ENCODE measurements around the gene LRP5. TPM values are rescaled to one million over a fixed set of nuclear protein-coding genes. Genes with fewer than 3 reads are reported as not detected.

Gene LRP5
- total RNA-seq, 2 donors from 2014 or later = 81.0 to 110 TPM

DNA sequence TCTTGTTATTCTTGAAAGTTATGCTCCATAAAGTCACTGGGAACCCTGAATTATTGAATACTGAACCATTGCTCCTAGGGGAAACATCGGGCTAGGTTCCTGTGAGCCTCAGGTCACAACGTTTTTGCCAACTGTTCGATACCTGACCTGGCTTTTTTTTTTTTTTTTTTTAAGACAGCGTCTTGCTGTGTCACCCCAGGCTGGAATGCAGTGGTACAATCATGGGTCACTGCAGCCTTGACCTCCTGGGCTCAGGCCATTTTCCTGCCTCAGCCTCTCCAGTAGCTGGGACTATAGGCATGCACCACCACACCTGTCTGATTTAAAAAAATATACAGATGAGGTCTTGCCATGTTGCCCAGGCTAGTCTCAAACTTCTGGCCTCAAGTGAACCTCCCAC lies 22.5 kb downstream of the LRP5 start:
- Histone ChIP-seq H3K9ac (ENCODE audit: low read depth in 2 of 2, low read length in 2 of 2) (no peak overlapping the region), H3K9me3 (no peaks in the 10 kb centered on the region), H3K27me3 (no peaks in the 10 kb centered on the region), H3K27ac (no peak overlapping the region), H3K4me3 (no peak overlapping the region), H3K36me3 (no peaks in the 10 kb centered on the region), H3K4me1 (peaks cover 9% of the 10 kb centered on the region)
- no peak for TF ChIP-seq CTCF (IDR thresholded peaks at IDR 0.05)
- intact Hi-C loops (cut with DNase I) = no loop called here
- no peak for DNase-seq

- no peak overlapping the region for H3K27ac ChIP-seq
- DNase-seq = no peak
- H3K9me3 ChIP-seq = no peaks in the 10 kb centered on the region
- peaks cover 7% of the 10 kb centered on the region for H3K4me1 ChIP-seq
- no peaks in the 10 kb centered on the region for H3K27me3 ChIP-seq
- intact Hi-C loops (cut with DNase I) = no loop called here
- no peak overlapping the region for H3K4me3 ChIP-seq
- no peaks in the 10 kb centered on the region for H3K36me3 ChIP-seq
- TF ChIP-seq CTCF (IDR thresholded peaks at IDR 0.05) = no peak
- H3K9ac ChIP-seq (ENCODE audit: low read depth in 2 of 2, low read length in 2 of 2) = peak overlapping the region in 1 of 2 donors; percentile 37
Observed at GRCh38 chr11:68335683-68336082, 23.3 kb downstream of the LRP5 start.

DNA sequence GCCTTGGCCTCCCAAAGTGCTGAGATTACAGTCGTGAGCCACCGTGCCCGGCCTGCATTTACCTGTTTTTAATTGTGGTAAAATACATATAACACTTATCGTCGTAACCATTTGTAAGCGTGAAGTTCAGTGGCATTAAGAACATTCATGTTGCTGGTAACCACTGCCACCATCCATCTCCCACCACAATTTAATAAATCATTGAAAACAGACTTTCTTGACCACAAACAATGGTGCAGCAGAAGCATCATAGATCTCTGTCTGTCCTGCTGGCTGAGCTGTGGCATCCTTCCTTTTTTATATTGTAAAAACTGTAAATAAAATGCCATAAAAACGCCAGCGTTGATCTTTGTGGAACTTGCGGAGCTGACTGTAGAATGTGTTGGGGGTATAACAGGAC lies 24.3 kb downstream of the LRP5 start:
- Histone ChIP-seq H3K9me3 (no peaks in the 10 kb centered on the region), H3K27ac (no peak overlapping the region), H3K4me1 (no peaks in the 10 kb centered on the region), H3K27me3 (no peaks in the 10 kb centered on the region), H3K9ac (ENCODE audit: low read depth in 2 of 2, low read length in 2 of 2) (no peak overlapping the region), H3K4me3 (no peak overlapping the region), H3K36me3 (no peaks in the 10 kb centered on the region)
- intact Hi-C loops (cut with DNase I) = no loop called here
- no peak for DNase-seq
- no peak for TF ChIP-seq CTCF (IDR thresholded peaks at IDR 0.05)

GRCh38 chr11:68337399-68337835 lies 25.0 kb downstream of the LRP5 start:
- Histone ChIP-seq H3K27ac (no peak overlapping the region), H3K9ac (ENCODE audit: low read depth in 2 of 2, low read length in 2 of 2) (no peak overlapping the region), H3K36me3 (no peaks in the 10 kb centered on the region), H3K27me3 (no peaks in the 10 kb centered on the region), H3K4me3 (no peak overlapping the region), H3K4me1 (no peaks in the 10 kb centered on the region), H3K9me3 (no peaks in the 10 kb centered on the region)
- no peak for DNase-seq
- no peak for TF ChIP-seq CTCF (IDR thresholded peaks at IDR 0.05)
- intact Hi-C loops (cut with DNase I) = no loop called here

DNA sequence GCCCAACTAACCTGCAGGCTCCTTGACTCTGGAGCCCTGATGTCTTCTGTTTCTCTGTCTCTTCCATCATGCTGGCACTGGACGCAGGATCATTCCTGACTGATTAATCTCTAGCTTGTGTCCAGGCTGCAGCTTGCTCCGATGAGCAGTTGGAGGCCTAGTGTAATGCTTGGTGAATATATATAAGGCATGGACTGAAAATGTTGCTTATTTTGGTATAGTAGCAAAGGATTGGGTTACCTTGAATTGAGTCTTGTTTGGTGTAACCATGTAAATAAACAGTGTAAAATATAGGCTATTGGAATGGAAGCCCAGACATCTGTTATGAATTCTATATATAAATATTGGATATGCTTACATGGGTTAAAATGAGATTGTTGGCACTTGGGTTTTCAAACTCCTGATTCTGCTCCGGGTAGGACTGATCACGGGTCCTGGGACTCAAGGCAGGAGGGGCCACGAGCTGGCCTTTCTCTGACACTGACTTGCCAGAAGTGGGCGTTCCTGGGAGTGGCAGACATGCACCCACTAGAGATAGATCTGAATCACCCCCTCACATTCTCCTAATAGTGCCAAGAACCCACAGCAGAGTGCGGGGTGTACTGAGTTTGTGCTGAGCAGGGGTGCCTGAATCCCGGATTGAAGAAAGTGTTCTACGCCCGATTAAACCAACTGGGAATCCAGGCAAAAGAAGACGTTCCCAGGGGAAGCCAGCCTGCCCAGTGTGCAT lies 25.8 kb downstream of the LRP5 start:
- Histone ChIP-seq H3K36me3 (no peaks in the 10 kb centered on the region), H3K9me3 (no peaks in the 10 kb centered on the region), H3K9ac (ENCODE audit: low read depth in 2 of 2, low read length in 2 of 2) (no peak overlapping the region), H3K27ac (no peak overlapping the region), H3K4me1 (no peaks in the 10 kb centered on the region), H3K27me3 (no peaks in the 10 kb centered on the region), H3K4me3 (no peak overlapping the region)
- intact Hi-C loops (cut with DNase I) = no loop called here
- no peak for DNase-seq
- TF ChIP-seq CTCF (IDR thresholded peaks at IDR 0.05) = no peak

Data from colonic mucosa (tissue), 4 donors.